RWPE2 (cell line): ENCODE measurements around the gene MAPKAPK2.

Experiments used
- ATAC-seq: fragments of 200-7000 bp; cut with Tn5 transposase; 3 replicates; pipeline ENCODE4 v1.9.1; 2021; ENCODE audit warnings: low read depth
- DNase-seq: peaks from one replicate; pipeline ENCODE4 v3.0.0-alpha.2; 2020; ENCODE audit warnings: low spot score
- H3K27ac ChIP-seq: fragments of 450-650 bp; 2 replicates; pipeline ENCODE4 v1.5.1; 2017; ENCODE audit warnings: mild to moderate bottlenecking; ENCODE audit not compliant: poor library complexity, severe bottlenecking
- H3K27me3 ChIP-seq: fragments of 250-450 bp; sonication (Bioruptor Pico); 2 replicates; pipeline ENCODE4 v1.5.1; 2021; ENCODE audit warnings: mild to moderate bottlenecking, moderate library complexity; ENCODE audit not compliant: insufficient read depth, poor library complexity, severe bottlenecking
- H3K36me3 ChIP-seq: fragments of 250-450 bp; sonication (Bioruptor Pico); 2 replicates; pipeline ENCODE4 v1.5.1; 2020; ENCODE audit warnings: low read depth, mild to moderate bottlenecking, moderate library complexity
- H3K4me1 ChIP-seq: fragments of 250-450 bp; sonication (Bioruptor Pico); 2 replicates; pipeline ENCODE4 v1.5.1; 2021; ENCODE audit warnings: mild to moderate bottlenecking, moderate library complexity; ENCODE audit not compliant: insufficient read depth, poor library complexity, severe bottlenecking
- H3K4me3 ChIP-seq: fragments of 250-450 bp; sonication (Bioruptor Pico); 2 replicates; pipeline ENCODE4 v1.5.1; 2021; ENCODE audit warnings: mild to moderate bottlenecking, moderate library complexity; ENCODE audit not compliant: severe bottlenecking
- H3K9me3 ChIP-seq: fragments of 250-450 bp; sonication (Bioruptor Pico); 2 replicates; pipeline ENCODE4 v1.5.1; 2021; ENCODE audit warnings: mild to moderate bottlenecking, moderate library complexity; ENCODE audit not compliant: severe bottlenecking
- CTCF ChIP-seq: fragments of 450-650 bp; IDR thresholded peaks from one replicate; pipeline ENCODE4 v1.5.1; 2017; ENCODE audit warnings: mild to moderate bottlenecking, moderate library complexity; ENCODE audit not compliant: poor library complexity, severe bottlenecking

The MAPKAPK2 gene

DNA sequence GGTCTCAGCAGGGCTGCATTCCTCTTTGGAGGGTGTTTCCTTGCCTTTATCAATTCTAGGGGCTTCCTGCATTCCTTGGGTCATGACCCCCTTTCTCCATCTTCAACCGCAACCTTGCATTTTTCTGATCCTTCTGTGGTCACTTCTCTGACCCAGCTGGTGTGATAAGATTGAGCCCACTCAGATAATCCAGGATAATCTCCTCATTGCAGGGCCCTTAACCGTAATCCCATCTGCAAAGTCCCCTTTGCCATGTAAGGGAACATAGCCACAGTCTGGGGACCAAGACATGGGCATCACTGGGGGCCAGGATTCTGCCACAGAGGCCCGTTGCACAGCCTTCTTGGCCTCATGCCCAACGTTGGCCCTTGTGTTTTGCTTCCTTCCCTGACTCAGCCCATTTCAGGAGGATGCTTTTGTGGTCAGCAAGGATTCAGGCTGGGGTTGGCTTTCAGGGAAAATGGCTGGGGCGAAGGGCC, 50.9 kb downstream of the MAPKAPK2 start:
- no peak for TF ChIP-seq CTCF
- Histone ChIP-seq H3K36me3 (peaks cover 37% of the 10 kb centered on the region), H3K27me3 (no peaks in the 10 kb centered on the region), H3K9me3 (no peaks in the 10 kb centered on the region), H3K4me1 (peaks cover 3% of the 10 kb centered on the region), H3K27ac (no peak overlapping the region), H3K4me3 (no peak overlapping the region)
- ATAC-seq, result no peak
- no peak for DNase-seq

GRCh38 chr1:206736878-206737728, 52.4 kb downstream of the MAPKAPK2 start:
- H3K36me3 ChIP-seq, result peaks cover 26% of the 10 kb centered on the region
- no peaks in the 10 kb centered on the region for H3K27me3 ChIP-seq
- peaks cover 3% of the 10 kb centered on the region for H3K4me1 ChIP-seq
- no peak for TF ChIP-seq CTCF
- 0 out of 3 replicates have a peak, but pooled peaks have one; percentile 6 for ATAC-seq
- H3K9me3 ChIP-seq, result no peaks in the 10 kb centered on the region
- DNase-seq, result no peak
- no peak overlapping the region for H3K27ac ChIP-seq
- H3K4me3 ChIP-seq, result no peak overlapping the region

- H3K27ac ChIP-seq, result no peak overlapping the region
- ATAC-seq, result peak; percentile 15; the same call in 1 of the 3 replicates
Measured at GRCh38 chr1:206737729-206738201, 53.1 kb downstream of the MAPKAPK2 start.

DNA sequence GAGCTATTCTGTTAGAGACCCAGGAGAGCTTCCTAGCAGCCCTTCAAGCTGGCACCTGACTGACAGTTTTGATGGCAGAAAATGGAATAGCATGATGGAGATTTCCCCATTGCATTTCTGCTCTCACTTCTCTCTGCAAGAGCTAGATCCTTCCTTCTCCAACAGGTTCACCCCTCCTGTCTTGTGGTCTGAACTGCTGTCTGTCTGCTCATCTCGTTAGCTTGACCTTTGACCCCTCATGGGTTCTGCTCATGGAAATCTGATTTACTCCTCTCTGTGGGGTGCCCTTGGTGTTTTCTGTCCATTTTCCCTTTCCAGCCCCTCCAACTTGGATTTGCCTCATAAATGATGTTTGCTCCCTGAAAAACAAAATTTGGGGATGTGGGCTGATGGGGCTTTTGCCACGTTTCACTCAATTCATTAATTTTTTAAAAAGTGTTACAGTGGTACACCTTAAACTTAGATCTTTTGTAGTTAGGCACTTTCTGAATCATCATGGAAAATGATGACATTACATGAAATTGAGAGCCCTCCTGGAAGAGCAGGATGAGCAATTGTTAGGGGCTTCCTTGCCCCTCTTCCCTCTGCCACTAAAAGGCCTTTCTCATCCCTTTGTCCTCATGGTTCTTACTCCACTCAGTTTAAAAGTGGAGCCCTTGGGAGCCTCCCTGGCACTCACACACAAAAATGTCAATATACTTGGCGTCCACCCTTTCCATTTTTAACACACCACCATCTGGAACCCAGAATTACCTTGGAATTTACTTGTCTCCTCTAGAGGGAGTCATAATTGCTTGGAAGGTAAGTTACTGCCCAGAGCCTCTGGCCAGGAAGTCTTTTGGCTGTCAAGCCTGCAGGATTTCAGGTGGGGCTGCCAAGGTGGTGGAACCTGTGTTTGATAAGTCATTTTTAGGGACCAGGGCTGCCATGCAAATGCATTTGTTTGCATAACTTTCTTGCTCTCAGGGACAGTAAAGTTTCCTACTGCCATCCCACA, 54.0 kb downstream of the MAPKAPK2 start:
- no peak for DNase-seq
- H3K36me3 ChIP-seq, result peaks cover 15% of the 10 kb centered on the region; the same call in 1 of the 2 replicates
- TF ChIP-seq CTCF, result peak; percentile 66
- ATAC-seq, result peak; percentile 49; the same call in 2 of the 3 replicates
- no peaks in the 10 kb centered on the region for H3K27me3 ChIP-seq
- H3K9me3 ChIP-seq, result no peaks in the 10 kb centered on the region
- H3K4me1 ChIP-seq, result peaks cover 3% of the 10 kb centered on the region
- no peak overlapping the region for H3K4me3 ChIP-seq
- H3K27ac ChIP-seq, result no peak overlapping the region

More at GRCh38 chr1:206737729-206738201, 53.1 kb downstream of the MAPKAPK2 start:
- Histone ChIP-seq H3K4me3 (no peak overlapping the region), H3K36me3 (peaks cover 19% of the 10 kb centered on the region), H3K27me3 (no peaks in the 10 kb centered on the region), H3K9me3 (no peaks in the 10 kb centered on the region), H3K4me1 (peaks cover 3% of the 10 kb centered on the region)
- no peak for TF ChIP-seq CTCF
- no peak for DNase-seq
